ENCODE results near the gene WDR59. TPM values are rescaled to one million over a fixed set of nuclear protein-coding genes. Genes with fewer than 3 reads are reported as not detected.

Gene WDR59
- total and polyA plus RNA-seq, 2 donors (not counting 3 experiments of a cell fraction or from before 2014, with no cell fraction given), result 51.1 to 60.0 TPM

- CTCF ChIA-PET, result interaction anchor here (1.3 kb wide), 1 partner anchor 180 kb away, joined by 7 read pairs; no protein-coding TSS in a partner anchor
- BruUV-seq (replicated peaks), result no TSS peak
- FAIRE-seq, result no peak
Observed at GRCh38 chr16:74931445-74931844, 53.5 kb downstream of the WDR59 start.

More at GRCh38 chr16:74931445-74931844, 53.5 kb downstream of the WDR59 start:
- dilution Hi-C loops (cut with MboI; ENCODE audit: extremely low pct_ligation_motif_present, low sequenced_read_pairs), result no loop called here
- intact Hi-C loops (cut with micrococcal nuclease), result no loop called here
- Histone ChIP-seq H2AFZ (ENCODE audit: low read depth, low read length) (no peak overlapping the region), H3K27ac (ENCODE audit: insufficient read depth, low read depth, low read length) (no peak overlapping the region), H3K9me3 (replicated peaks; ENCODE audit: control insufficient read depth, insufficient read depth, low read length) (no peaks in the 10 kb centered on the region), H3K36me3 (ENCODE audit: control insufficient read depth in 2 of 2, extremely low read depth in 1 of 2, insufficient read depth in 2 of 2, low read length in 2 of 2) (peaks cover 0 to 2% of the 10 kb centered on the region in 2 experiments), H3K4me1 (ENCODE audit: control insufficient read depth, extremely low read depth, insufficient read depth, low read length) (no peaks in the 10 kb centered on the region), H3K4me2 (ENCODE audit: insufficient read depth, low read length) (no peak overlapping the region), H3K27me3 (ENCODE audit: control insufficient read depth in 2 of 2, insufficient read depth in 2 of 2, low read length in 2 of 2) (no peaks in the 10 kb centered on the region), H4K20me1 (replicated peaks; ENCODE audit: control insufficient read depth, extremely low read depth, insufficient read depth, low read length) (no peaks in the 10 kb centered on the region), H3K9ac (replicated peaks; ENCODE audit: extremely low read depth, insufficient read depth, low read length) (no peak overlapping the region), H3K79me2 (ENCODE audit: control insufficient read depth, insufficient read depth, low read length) (no peaks in the 10 kb centered on the region), H3K9me1 (replicated peaks; ENCODE audit: control insufficient read depth, extremely low read depth, insufficient read depth, low read length) (no peaks in the 10 kb centered on the region), H3K4me3 (replicated peaks in 1 of 3; ENCODE audit: insufficient read depth in 1 of 3, low read depth in 1 of 3, low read length in 3 of 3) (no peak overlapping the region)
- DNase-seq (ENCODE audit: low read depth, low spot score), result no peak
- TF ChIP-seq GATA2 (IDR thresholded peaks at IDR 0.05; ENCODE audit: insufficient read depth, insufficient read length, low read depth, low read length), result no peak
- no peak for TF ChIP-seq JUN (IDR thresholded peaks at IDR 0.05; ENCODE audit: borderline replicate concordance, insufficient read depth, insufficient read length, low read depth)
- no peak for TF ChIP-seq EZH2 (IDR thresholded peaks at IDR 0.05; ENCODE audit: borderline replicate concordance, low read depth, low read length, severe bottlenecking)
- no peak for TF ChIP-seq CTCF (IDR thresholded peaks at IDR 0.05; ENCODE audit: extremely low read depth in 1 of 2, insufficient read depth in 1 of 2, low read depth in 1 of 2, low read length in 2 of 2)
- no peak for TF ChIP-seq MYC (IDR thresholded peaks at IDR 0.05; ENCODE audit: low read depth, low read length)
- no peak for TF ChIP-seq FOS (IDR thresholded peaks at IDR 0.05; ENCODE audit: borderline replicate concordance, insufficient read depth, low read length)
- no peak for TF ChIP-seq MAX (IDR thresholded peaks at IDR 0.05; ENCODE audit: insufficient read depth, insufficient read length)
- TF ChIP-seq POLR2A (IDR thresholded peaks at IDR 0.05; ENCODE audit: low read depth, low read length), result no peak
- TF ChIP-seq POLR2AphosphoS5 (IDR thresholded peaks at IDR 0.05; ENCODE audit: insufficient read depth, low read depth, low read length), result no peak
- POLR2A ChIA-PET, result no interaction called here
